HG03378 (cell line): ENCODE data around the gene FBXW4.

Experiments used
- ATAC-seq: cut with Tn5 transposase; IDR thresholded peaks from one replicate; pipeline ENCODE4 v1.9.1; 2021; ENCODE audit warnings: mild to moderate bottlenecking, moderate library complexity; ENCODE audit not compliant: unreplicated experiment

FBXW4 gene, protein sequence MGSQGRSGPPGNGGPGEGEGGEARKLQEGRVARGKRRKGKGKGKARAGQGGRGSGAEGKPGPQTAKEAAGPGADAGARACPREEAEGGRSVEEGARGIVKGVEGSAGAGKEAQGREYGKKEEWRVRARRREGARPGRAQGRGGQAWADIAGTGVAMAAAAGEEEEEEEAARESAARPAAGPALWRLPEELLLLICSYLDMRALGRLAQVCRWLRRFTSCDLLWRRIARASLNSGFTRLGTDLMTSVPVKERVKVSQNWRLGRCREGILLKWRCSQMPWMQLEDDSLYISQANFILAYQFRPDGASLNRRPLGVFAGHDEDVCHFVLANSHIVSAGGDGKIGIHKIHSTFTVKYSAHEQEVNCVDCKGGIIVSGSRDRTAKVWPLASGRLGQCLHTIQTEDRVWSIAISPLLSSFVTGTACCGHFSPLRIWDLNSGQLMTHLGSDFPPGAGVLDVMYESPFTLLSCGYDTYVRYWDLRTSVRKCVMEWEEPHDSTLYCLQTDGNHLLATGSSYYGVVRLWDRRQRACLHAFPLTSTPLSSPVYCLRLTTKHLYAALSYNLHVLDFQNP

DNA sequence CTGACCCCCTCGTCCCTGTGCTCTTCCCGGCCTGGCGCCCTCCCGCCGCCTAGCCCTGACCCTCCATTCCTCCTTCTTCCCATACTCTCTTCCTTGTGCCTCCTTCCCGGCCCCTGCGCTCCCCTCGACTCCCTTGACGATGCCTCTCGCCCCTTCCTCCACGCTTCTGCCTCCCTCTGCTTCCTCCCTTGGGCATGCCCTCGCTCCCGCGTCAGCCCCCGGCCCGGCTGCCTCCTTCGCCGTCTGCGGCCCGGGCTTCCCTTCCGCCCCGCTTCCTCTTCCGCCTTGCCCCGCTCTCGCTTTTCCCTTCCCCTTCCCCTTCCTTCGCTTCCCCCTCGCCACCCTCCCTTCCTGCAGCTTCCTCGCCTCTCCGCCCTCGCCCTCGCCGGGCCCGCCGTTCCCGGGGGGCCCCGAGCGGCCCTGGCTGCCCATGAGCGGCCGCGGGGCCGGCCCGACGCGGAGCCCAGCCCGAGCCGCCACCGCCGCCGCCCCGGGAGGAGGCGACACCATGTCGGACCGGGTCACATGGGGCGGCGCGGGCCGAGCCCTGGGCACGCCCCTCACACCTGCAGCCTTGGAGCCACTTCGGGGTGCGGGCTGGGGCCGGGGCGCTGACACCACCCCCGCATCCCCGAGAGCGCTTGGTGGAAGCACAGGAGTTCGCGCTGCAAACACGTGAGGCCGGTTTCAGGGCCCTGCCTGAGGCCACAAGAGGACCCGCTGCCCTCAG is at the start of gene FBXW4:
FBXW4 (minus strand) TSS at position 497 of the 730 bp plus-strand sequence; CDS start at position 432, 65 bp downstream.
- ATAC-seq: peak; percentile 17

DNA sequence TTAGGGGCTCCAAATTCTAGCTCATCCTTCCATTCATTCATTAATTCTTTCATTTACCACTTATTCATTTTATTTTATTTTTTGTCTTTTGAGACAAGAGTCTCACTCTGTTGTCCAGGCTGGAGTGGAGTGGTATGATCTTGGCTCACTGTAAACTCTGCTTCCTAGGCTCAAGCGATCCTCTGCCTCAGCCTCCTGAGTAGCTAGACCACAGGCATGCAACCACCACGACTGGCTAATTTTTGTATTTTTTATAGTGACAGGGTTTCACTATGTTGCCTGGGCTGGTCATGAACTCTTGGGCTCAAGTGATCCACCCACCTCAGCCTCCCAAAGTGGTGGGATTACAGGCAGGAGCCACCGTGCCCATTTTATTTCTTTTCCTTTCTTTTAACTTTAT is 49.3 kb upstream of the FBXW4 start:
- ATAC-seq: no peak

GRCh38 chr10:101741938-101742337 is 47.0 kb upstream of the FBXW4 start:
- no peak for ATAC-seq

DNA sequence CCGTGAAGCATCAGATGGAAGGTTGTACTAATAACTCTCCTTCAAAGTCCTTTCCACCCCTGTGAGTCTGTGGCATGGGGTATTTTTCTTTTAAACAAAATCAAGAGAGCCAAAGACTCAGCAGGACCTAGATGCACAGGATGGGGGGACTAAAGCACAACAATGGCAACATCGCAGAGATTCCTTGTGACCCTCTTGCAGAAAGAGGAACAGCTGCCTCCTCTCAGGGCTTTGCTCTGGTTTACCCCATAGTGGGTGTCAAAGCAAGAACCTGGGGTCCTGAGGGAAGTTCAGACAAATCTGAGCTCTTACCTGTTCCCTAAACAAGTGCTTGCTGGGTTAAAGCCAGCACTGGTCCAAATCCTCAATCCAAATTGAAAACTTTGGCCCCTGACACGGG is 41.7 kb upstream of the FBXW4 start:
- no peak for ATAC-seq

DNA sequence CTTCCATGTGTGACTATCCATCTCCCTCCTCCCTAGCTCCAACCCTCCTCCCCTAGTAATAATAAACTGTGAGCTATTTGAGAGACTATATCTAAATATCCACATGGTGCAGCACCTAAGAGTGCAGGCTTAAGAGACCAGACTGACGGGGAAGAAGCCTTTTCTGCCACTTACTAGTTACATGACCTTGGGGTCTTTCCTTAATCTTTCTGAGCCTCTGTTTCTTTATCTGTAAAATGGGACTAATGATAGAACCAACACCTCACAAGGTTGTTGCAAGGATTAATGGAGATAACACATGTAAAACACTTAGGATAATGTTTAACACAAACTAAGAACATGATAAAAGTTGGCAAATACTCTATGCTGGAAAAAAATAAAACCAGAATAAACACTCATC is 37.1 kb upstream of the FBXW4 start:
- no peak for ATAC-seq

DNA sequence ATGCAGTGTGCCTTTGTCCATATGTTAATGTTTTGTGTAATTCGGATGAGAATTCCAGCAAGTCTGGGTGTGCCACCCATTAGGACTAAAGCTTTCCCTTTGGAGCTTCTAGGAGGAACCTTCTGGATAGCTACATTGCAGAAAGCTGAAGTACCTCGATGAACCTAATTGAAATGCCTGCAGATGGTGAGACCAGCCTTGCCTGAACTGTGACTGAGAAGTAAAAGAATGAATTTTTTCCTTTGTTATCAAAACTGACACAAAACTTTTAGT is 31.1 kb upstream of the FBXW4 start:
- ATAC-seq: no peak

DNA sequence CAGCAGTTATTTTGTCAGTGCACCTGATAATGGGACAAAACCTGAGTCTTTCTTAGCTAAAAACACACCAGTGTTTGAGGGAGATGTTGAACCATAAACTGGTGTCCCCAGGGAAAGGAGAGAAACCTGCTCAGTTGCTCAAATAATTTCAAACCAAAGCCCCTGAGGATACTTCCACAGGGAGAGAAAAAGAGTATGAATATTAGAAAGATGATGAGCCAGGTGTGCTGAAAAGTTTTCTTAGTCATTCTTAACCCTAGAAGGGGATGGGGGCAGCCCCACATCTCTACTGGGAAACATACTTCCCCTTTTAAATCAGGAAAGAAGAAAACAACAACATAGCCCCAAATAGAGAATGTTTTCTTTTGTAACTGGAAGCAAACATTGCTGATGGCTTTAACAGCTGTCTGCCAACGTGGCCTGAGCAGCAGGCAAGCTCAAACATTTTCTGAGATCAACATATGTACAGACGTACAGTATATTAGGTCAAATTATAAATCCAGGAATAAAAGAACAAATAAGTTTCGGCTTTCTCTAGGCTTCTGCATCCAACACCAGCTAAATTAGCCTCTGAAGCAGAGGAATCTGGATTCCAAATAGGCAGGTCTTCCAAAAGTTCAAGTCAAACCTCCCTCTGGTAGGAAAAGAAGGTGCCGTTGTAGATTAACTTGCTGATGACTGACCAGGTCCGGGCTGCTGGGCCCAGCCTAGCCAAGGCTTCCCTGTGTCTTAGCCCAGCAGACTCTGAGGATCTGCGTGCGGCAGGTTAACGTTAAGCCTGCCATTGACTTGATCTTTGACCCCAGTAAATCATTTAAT is 30.5 kb upstream of the FBXW4 start:
- ATAC-seq: no peak

GRCh38 chr10:101724446-101724845 is 29.5 kb upstream of the FBXW4 start:
- no peak for ATAC-seq

- no peak for ATAC-seq
Observed at GRCh38 chr10:101723176-101723575, 28.2 kb upstream of the FBXW4 start.

- no peak for ATAC-seq
Observed at GRCh38 chr10:101721806-101722205, 26.8 kb upstream of the FBXW4 start.

DNA sequence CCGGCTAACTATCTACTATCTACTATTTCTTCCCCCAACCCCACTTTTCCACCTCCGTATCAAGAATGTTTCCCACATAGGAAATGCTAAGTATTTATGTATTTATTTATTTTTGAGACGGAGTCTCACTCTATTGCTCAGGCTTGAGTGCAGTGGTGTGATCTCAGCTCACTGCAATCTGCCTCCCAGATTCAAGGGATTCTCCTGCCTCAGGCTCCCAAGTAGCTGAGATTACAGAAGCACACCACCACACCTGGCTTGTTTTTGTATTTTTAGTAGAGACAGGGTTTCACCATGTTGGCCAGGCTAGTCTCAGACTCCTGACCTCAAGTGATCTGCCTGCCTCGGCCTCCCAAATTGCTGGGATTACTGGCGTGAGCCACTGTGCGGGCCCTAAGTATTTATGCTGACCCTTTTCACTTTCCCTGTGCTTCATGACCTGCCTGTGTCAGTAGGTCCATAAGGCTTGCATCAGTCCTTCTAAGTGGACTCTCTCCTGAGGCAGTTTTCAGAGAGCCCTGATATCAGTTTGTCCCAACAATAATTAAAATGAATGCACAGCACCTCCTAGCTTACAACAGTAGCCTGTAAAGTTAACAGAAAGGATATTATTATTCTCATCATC is 25.7 kb upstream of the FBXW4 start:
- ATAC-seq: no peak

GRCh38 chr10:101718690-101719275 is 23.8 kb upstream of the FBXW4 start:
- no peak for ATAC-seq

- ATAC-seq: no peak
Observed at GRCh38 chr10:101716891-101717659, 22.1 kb upstream of the FBXW4 start.

GRCh38 chr10:101712997-101713396 is 18.0 kb upstream of the FBXW4 start:
- no peak for ATAC-seq

GRCh38 chr10:101710793-101711192 is 15.8 kb upstream of the FBXW4 start:
- ATAC-seq: no peak

- no peak for ATAC-seq
Observed at GRCh38 chr10:101710059-101710695, 15.2 kb upstream of the FBXW4 start.

- no peak for ATAC-seq
Observed at GRCh38 chr10:101709359-101710058, 14.5 kb upstream of the FBXW4 start.

GRCh38 chr10:101708870-101709269 is 13.9 kb upstream of the FBXW4 start:
- ATAC-seq: no peak

- ATAC-seq: no peak
Observed at GRCh38 chr10:101708073-101708472, 13.1 kb upstream of the FBXW4 start.
